Activated T-cell treated with anti-CD3 and anti-CD28 coated beads for 48 hours (primary cell): ENCODE results near the gene EXOSC9.
A peak's percentile ranks its signal among the peaks of the same experiment; 100 is the strongest.
"Not testable (repeated sequence)": the region's sequence is repeated elsewhere in the genome, so short reads cannot be mapped to it uniquely, and the experiment has no call there.

Experiments
- DNase-seq: peaks from one replicate; pipeline ENCODE4 v3.0.0-alpha.2; 2020; ENCODE audit warnings: low read depth

The EXOSC9 gene

GRCh38 chr4:121800961-121801714 is at the start of gene EXOSC9:
EXOSC9 (plus strand) TSS chr4:121801323; CDS start chr4:121801425, 102 bp downstream.
- peak; percentile 91 for DNase-seq

- DNase-seq = not testable (repeated sequence)
These were observed 49.0 kb upstream of the EXOSC9 start for GRCh38 chr4:121752142-121752541.

- no peak for DNase-seq
These were observed 42.1 kb upstream of the EXOSC9 start for GRCh38 chr4:121758925-121759568.

GRCh38 chr4:121760205-121760604 is 40.9 kb upstream of the EXOSC9 start:
- no peak for DNase-seq

- no peak for DNase-seq
These were observed 36.8 kb upstream of the EXOSC9 start for GRCh38 chr4:121764303-121764701.

GRCh38 chr4:121764702-121765367 is 36.3 kb upstream of the EXOSC9 start, which contains the start of gene SMIM43:
SMIM43 (minus strand) TSS chr4:121765164; CDS start chr4:121765105, 59 bp downstream.
- peak; percentile 2 for DNase-seq

GRCh38 chr4:121765368-121765705 is 35.8 kb upstream of the EXOSC9 start:
- DNase-seq = no peak

GRCh38 chr4:121765971-121766538 is 35.1 kb upstream of the EXOSC9 start:
- no peak for DNase-seq

GRCh38 chr4:121767166-121767565 is 34.0 kb upstream of the EXOSC9 start:
- no peak for DNase-seq

GRCh38 chr4:121769341-121769740 is 31.8 kb upstream of the EXOSC9 start:
- DNase-seq = no peak

- DNase-seq = no peak
These were observed 29.3 kb upstream of the EXOSC9 start for GRCh38 chr4:121771869-121772268.

GRCh38 chr4:121773883-121774282 is 27.2 kb upstream of the EXOSC9 start:
- DNase-seq = no peak

- DNase-seq = no peak
These were observed 24.3 kb upstream of the EXOSC9 start for GRCh38 chr4:121776610-121777401.

- no peak for DNase-seq
These were observed 23.5 kb upstream of the EXOSC9 start for GRCh38 chr4:121777625-121778024.

- no peak for DNase-seq
These were observed 22.0 kb upstream of the EXOSC9 start for GRCh38 chr4:121778991-121779628.

- no peak for DNase-seq
These were observed 17.9 kb upstream of the EXOSC9 start for GRCh38 chr4:121783210-121783609.

GRCh38 chr4:121784401-121784800 is 16.7 kb upstream of the EXOSC9 start:
- no peak for DNase-seq

- DNase-seq = no peak
These were observed 16.1 kb upstream of the EXOSC9 start for GRCh38 chr4:121784975-121785374.

GRCh38 chr4:121785479-121785878 is 15.6 kb upstream of the EXOSC9 start:
- no peak for DNase-seq

GRCh38 chr4:121786221-121786620 is 14.9 kb upstream of the EXOSC9 start:
- DNase-seq = no peak

GRCh38 chr4:121788896-121789295 is 12.2 kb upstream of the EXOSC9 start:
- no peak for DNase-seq
